ENCODE results near the gene FOLR2. TPM values are rescaled to one million over a fixed set of nuclear protein-coding genes. Genes with fewer than 3 reads are reported as not detected.

Gene FOLR2
- total and polyA plus RNA-seq, 2 of the 8 experiments (the other 6 are each of a cell fraction or from before 2014, with no cell fraction given), result not detected

DNA sequence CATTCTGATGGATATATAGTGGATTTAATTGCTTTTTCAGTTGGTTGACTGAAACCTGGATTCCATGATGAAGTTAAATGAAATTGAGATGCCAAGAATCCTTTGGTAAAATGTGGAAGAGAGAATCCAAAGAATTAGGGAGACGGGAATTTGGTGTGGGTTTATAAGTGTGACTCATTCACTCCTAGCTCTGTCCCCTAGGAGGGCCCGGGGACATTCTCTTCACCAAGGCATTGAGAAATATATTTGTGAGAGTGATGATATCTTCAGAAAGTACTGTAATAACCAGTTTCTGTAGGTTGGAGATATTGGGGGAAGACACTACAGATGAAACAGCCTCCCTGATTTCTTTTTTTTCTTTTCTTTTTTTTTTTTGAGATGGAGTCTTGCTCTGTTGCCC lies 41.0 kb downstream of the FOLR2 start:
- no peak for FAIRE-seq
- no peak overlapping the region for H2BK120ac ChIP-seq (replicated peaks; ENCODE audit: low read depth, low read length)
- CTCF ChIA-PET (ENCODE audit: partially characterized antibody), result interaction anchor here (1.6 to 2.1 kb wide), 2 partner anchors 9 to 13 kb away, joined by 4 to 8 read pairs; no protein-coding TSS in a partner anchor

More for the DNA sequence above, 41.0 kb downstream of the FOLR2 start:
- H3K23ac ChIP-seq (ENCODE audit: insufficient read length), result no peak overlapping the region
- no peak overlapping the region for H4K8ac ChIP-seq (ENCODE audit: extremely low read depth, insufficient read depth, low read length)
- no peaks in the 10 kb centered on the region for H3K79me1 ChIP-seq (ENCODE audit: low read depth, low read length)
- no peak overlapping the region for H2BK20ac ChIP-seq (ENCODE audit: low read length)
- H4K20me1 ChIP-seq (replicated peaks in 1 of 2; ENCODE audit: control insufficient read depth in 1 of 2, insufficient read depth in 2 of 2, low read length in 2 of 2), result no peaks in the 10 kb centered on the region
- H3K14ac ChIP-seq (ENCODE audit: insufficient read length), result no peak overlapping the region
- H2BK5ac ChIP-seq (ENCODE audit: low read depth, low read length), result no peak overlapping the region
- WGBS, 2 experiments (ENCODE audit: extremely low coverage in 1 of 2, insufficient coverage in 1 of 2, insufficient read length in 1 of 2, insufficient replicate concordance in 2 of 2, low coverage in 1 of 2, low lambda C conversion rate in 2 of 2, missing lambda C conversion rate in 1 of 2), result 85% methylated on average over 2 of the region's 2 CpGs; no CpG with 5 or more reads in 1 of the 2 experiments
- no peak overlapping the region for H3K4me2 ChIP-seq (ENCODE audit: insufficient read depth in 1 of 2, low read depth in 2 of 2, low read length in 2 of 2)
- H3K27me3 ChIP-seq (replicated peaks in 1 of 4; ENCODE audit: control insufficient read depth in 3 of 4, extremely low read depth in 1 of 4, insufficient read depth in 3 of 4, low read length in 3 of 4), result no peaks in the 10 kb centered on the region
- H2AK5ac ChIP-seq (ENCODE audit: low read depth, low read length), result no peak overlapping the region
- H4K5ac ChIP-seq (ENCODE audit: insufficient read length, low read depth, low read length), result no peak overlapping the region
- H3K27ac ChIP-seq (ENCODE audit: low read depth, low read length), result no peak overlapping the region
- no peak overlapping the region for H3K4ac ChIP-seq (replicated peaks; ENCODE audit: insufficient read length, low read depth, low read length)
- peaks cover 0 to 4% (median 0%) of the 10 kb centered on the region in 4 experiments; a peak in 1 of 7 replicates for H3K4me1 ChIP-seq (replicated peaks in 1 of 4; ENCODE audit: control insufficient read depth in 3 of 4, insufficient read depth in 4 of 4, low read length in 3 of 4)
- POLR2A ChIA-PET (ENCODE audit: partially characterized antibody), result no interaction called here
- no peak for TF ChIP-seq EGR1 (IDR thresholded peaks at IDR 0.05; ENCODE audit: borderline replicate concordance, low read depth, low read length)
- H3K9me3 ChIP-seq (ENCODE audit: insufficient read depth in 2 of 2, low read depth in 1 of 2, low read length in 1 of 2), result 0 out of 4 replicates have a peak, but pooled peaks cover 0 to 5% of the 10 kb centered on the region in 2 experiments
- no peaks in the 10 kb centered on the region for H3K36me3 ChIP-seq (ENCODE audit: control insufficient read depth in 2 of 4, insufficient read depth in 4 of 4, low read length in 3 of 4)
- DNase-seq (ENCODE audit: low read depth in 1 of 2, low spot score in 2 of 2), result no peak
- no peak overlapping the region for H3K18ac ChIP-seq (ENCODE audit: extremely low read depth, low read length)
- H3K23me2 ChIP-seq (ENCODE audit: low read depth, low read length), result no peaks in the 10 kb centered on the region
- H3K79me2 ChIP-seq (ENCODE audit: control insufficient read depth in 1 of 2, insufficient read depth in 2 of 2, low read length in 2 of 2), result no peaks in the 10 kb centered on the region
- H2BK12ac ChIP-seq (ENCODE audit: low read depth, low read length), result no peak overlapping the region
- H3K4me3 ChIP-seq (ENCODE audit: extremely low read depth in 1 of 4, insufficient read depth in 2 of 4, low read depth in 3 of 4, low read length in 4 of 4), result no peak overlapping the region
- H2AFZ ChIP-seq (ENCODE audit: low read length), result no peak overlapping the region
- no peak overlapping the region for H3K56ac ChIP-seq (replicated peaks; ENCODE audit: insufficient read length, low read depth, low read length)
- no peak overlapping the region for H4K91ac ChIP-seq (replicated peaks; ENCODE audit: insufficient read length, low read length)
- no peak overlapping the region for H3K9ac ChIP-seq (replicated peaks in 1 of 4; ENCODE audit: extremely low read depth in 1 of 4, low read depth in 3 of 4, low read length in 3 of 4)
- no peak overlapping the region for H2BK15ac ChIP-seq (ENCODE audit: low read length)

All from H1 (cell line).